NCI-H2107 treated with DMSO at 0.1 percent for 48 hours (cell line): ENCODE data around the gene ADCY2.

Experiments used
- DNase-seq: peaks from one replicate; lab custom pipeline; 2025; ENCODE audit not compliant: unreplicated experiment; lab: John Stamatoyannopoulos, UW

Gene ADCY2

DNA sequence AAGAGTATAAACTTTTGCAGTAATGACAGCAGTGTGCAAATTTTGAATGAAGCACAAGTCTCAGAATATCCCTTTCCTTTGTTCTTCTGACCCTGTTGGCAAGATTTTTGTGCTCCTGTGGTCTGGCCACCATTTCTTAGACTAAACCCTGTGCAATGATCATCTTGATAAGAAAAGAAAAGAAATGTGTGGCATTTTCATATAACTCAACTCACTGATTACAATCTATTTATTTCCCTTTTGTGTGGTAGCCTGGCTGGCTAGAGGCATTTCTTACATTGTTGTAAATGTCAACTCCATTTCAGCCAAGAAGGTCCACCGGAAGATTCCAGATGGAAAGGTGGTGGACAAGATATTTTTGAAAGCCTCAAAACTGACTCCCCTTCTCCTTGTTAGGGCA, 41.9 kb downstream of the ADCY2 start:
- no peak for DNase-seq

DNA sequence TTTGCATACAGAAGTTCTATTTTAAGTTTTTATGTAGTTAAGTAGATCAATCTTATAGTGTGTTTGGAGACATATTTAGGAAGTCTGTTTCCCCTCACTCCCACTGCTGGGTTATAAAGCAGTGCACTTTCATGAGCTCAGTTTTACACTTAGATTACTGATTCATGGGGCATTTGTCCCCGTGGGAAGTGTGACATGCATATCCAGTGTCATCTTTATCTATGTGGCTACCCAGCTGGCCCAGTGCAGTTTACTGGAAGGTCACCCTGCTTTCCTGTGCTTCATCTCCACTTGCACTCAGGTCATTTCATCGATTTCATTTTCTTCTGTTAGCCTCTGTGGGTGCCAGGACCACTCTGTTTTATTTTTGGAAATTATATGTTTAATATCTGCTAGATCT, 49.1 kb downstream of the ADCY2 start:
- DNase-seq, result no peak

DNA sequence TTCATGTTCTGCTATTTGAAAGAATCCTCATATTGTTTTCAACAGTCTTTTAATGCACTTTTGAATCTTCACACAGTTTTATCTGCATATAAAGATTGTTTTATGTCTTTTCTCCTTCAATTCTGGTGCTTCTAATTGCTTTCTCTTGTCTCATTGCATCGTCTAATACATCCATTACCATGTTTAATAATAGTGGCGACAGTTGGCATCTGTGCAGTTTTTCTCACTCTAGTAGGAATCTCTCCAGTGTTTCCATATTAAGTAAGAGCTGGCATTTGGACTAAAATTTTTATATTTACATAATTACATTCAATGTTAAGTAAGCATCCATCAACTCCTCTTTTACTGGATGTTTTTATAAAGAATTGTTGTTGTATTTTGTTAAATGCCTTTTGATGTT, 49.9 kb downstream of the ADCY2 start:
- no peak for DNase-seq

DNA sequence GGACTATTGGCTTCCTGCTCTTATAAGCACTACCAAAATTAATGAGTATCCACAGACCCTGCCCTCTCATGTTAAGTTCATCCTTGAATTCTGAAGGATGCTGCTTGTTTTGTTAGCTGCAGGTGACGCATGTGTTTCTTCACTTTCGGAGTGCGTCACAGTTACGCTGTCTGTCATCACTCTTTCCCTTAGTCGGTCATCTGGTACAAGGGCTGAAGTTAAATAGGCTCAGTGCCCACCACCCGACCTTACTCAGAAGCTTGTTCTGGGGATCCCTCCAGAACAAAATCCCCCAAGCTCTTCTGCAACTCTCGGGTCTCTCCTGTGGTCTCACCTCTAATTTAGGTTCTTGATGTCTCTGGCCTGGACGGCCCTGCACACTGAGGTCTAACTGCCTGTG, 51.0 kb downstream of the ADCY2 start:
- no peak for DNase-seq

DNA sequence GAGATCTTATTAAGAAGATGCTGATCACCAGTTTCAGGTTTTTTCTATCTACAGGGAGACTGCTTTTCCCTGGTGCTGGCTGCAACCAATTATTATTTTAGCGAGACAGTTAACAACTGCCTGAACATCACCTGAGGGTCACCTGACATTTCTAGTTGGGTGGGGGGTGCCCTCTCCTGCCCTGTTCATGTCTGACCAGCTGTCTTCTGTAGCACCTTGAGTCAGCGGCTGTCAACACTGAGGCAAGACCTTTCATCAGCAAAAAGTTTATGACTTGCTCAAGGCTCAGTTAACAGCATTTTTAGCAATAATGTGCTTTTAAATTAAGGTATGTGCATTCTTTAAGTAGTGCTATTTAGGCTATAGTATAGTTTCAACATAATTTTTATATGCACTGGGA, 58.0 kb downstream of the ADCY2 start:
- DNase-seq, result no peak

DNA sequence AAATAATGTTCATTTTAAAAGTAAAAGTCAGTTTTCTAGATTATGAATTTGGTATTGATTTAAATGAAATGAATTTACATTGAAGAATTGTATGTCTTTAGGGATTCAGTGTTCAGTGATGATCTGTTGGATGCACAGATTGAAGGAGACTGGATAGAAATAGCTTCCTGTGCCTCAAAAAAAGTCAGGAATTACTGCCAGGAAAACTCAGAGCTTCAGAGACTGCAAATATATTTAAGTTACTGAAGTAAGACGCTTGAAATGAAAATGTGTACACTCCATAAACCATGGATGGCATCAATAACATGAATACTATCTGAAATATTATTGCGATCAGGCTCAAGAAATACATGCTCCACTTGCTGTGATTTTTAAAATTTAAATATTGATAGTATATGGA, 60.3 kb downstream of the ADCY2 start:
- DNase-seq, result no peak

DNA sequence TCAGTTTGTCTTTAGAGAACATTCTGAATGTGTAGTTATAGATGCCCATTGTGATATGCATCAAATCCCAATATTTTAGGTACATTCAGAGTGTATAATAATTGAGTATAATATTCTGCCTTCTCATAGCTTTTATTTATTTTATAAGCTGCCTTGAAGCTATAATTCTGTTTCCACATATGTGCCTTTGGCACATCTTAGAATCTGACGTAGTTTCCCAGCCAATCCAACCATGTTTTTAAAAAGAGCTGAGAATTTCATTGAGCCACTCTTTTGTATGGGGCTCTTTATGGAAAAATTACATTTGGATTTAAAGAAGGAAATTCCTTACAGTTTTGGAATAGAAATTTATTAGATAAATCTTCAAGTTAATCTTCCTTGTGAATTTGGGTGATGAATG, 65.4 kb downstream of the ADCY2 start:
- DNase-seq, result no peak

DNA sequence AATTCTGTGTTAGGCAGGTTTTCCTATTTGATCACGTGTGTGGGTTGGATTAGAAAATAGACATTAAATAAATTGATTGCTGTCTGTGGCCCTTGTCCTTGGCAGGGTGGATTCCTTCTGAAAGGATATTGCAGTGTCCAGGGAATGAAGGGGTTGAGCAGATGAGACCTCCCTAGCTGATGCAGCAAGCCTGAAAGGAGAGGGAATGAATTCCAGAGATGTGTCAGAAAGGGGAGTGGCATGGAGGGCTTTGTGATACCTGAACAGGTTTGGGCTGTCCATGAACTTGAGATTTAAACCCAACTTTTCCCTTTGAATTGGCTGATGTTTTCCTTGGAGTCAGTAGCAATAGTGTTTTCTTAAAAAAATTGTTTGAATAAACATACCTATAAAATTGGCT, 66.8 kb downstream of the ADCY2 start:
- DNase-seq, result no peak

DNA sequence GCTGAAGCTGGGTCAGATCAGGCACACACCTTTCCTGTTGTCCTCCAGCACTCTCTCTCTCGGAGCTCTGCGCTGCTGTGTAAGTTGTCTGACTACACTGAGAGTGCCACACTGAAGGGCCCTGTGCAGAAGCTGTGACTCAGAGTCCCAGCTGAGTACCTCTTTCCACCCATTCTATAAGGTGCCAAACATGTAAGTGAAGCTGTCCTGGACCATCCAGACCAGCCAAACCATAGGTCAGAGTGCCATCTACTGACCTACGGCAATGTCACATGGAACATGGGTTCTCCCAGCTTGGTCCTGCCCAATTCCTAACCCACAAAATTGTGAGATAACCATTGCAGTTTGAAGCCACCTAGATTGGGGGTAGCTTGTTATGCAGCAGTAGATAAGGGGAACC, 68.2 kb downstream of the ADCY2 start:
- no peak for DNase-seq

DNA sequence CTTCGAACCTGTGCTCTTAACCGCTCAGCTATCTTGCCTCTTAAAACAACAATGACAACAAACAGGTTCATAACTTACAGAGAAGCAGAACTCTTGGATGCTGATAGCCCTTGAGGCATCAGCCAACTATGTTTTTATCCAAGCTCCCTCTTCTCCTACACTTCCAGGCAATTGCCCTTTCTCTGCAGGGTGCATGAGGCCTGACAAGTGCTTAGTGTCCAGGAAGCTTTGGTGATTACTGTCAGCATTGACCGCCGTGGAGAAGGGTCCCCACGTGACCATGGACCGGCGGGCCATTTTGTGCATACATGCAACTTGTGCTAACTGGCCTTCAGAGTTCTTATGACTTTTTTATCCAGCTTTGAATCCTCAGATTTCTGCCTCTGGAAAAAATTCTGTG, 71.2 kb downstream of the ADCY2 start:
- no peak for DNase-seq

DNA sequence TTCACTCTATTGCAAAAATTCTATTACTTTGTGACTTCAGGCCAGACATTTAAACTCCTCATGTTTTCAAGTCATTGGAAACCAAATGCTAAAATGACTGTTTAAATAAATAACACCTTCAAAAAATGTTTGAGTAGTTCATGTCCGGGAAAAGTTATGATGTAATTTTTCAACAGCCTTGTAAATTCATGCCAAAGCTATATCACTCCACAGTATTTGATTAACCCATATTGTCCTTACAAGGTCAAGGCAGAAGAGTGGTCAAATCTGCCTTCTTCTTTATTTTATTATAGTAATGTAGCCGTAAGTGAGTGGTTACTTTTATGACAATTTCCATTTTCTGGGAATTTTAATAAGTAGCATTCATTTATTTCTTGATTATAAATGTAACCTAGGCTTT, 72.8 kb downstream of the ADCY2 start:
- no peak for DNase-seq

DNA sequence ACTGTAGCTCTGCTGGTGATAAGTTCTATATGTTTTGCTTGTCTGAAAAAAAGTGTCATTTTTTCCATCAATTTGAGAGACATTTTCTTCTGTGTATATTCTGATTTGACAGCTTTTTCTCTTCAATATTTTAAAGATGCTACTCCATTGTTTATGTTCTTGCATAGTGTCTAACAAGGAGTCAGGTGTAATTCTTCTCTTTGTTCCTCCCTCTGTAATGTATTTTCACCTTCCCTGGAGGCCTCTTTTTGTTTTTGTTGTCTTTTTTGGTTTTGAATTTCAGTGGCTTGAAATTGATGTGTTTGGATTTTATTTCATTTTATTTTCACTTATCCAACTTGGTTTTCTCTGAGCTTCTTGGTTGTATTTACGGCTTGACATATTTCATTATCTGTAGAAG, 75.8 kb downstream of the ADCY2 start:
- DNase-seq, result no peak

DNA sequence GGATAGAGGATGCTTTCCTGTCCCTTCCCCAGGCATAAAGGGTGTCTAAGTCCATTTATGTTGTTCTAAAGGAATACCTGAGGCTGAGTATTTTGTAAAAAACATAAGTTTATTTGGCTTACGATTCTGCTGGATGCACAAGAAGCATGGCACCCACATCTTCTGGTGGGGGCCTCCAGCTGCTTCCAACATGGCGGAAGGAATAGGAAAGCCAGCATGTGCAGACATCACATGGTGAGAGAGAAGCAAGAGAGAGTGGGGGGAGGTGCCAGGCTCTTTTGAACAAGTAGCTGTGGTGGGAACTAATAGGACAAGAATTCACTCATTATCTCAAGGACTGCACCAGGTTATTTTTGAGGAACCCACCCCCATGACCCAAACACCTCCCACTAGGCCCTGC, 77.2 kb downstream of the ADCY2 start:
- no peak for DNase-seq

DNA sequence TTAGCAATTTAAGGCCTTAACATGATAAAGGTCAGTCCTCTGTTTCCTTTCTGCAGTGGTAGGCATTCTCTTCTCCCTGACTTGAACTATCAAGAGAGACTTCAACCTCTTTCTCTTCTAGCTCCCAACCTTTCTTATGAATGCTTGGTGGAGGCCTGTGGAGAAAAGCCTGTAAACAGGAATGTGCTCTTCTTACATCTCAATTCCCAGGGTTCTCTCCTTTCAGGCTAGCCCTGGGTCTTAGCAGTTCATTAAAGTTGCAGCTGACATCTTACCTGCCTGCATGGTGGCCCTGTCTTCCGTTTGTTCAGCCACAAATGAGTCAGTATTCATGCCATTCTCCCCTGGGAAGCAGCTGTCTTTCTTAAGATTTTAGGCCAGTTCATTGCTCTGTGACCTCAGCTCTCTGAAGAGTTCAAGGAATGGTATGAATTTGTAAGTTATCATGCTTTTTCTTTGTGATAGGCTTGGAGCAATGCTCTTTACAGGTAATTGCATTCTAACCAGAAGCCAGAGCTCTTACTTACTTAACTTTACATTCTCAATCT, 77.8 kb downstream of the ADCY2 start:
- no peak for DNase-seq

DNA sequence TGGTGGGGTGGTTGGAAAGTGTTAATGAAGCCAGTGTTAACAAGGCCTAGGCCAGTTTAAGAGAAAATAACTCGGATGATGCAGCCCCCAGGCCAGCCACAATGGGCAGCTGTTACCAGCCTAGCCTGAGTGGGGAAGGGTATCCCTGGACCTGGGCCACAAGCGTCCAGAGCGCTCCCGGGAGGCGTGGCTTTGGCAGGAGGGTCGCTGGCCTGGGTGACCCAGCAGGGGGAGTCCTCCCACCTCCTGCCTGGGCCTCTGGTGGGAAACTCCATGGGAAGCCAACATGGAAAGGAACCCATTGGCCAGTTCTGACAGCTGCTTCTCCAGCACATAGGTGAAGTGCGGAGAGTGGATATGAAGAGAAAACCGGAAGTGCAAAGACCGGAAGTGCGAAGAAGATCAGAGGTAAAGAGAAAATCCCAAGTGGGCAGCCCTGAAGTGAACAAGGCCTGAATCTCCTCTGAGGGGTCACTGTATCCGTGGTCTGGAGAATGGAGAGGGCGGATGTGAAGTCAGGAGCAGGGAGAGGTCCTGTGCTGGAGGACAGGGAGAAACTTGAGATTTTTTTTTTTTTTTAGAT, 79.0 kb downstream of the ADCY2 start:
- no peak for DNase-seq

DNA sequence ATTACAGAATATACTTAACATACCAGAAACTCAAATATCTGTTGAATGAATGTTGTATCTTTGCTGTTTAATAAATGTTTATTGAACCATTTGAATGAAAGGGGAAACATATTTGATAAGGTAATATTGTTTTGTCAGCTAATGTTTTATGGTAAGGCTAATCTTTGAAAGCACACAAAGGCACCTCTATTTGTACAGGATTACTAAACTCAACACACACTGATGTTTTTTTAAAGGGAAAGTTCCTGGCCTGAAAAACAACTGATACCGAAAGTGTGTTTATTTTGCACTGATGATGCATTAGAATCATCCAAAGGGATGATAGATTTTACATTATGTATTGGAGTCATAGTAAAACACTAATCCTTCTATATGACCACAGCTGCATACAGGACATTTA, 82.5 kb downstream of the ADCY2 start:
- DNase-seq, result no peak

DNA sequence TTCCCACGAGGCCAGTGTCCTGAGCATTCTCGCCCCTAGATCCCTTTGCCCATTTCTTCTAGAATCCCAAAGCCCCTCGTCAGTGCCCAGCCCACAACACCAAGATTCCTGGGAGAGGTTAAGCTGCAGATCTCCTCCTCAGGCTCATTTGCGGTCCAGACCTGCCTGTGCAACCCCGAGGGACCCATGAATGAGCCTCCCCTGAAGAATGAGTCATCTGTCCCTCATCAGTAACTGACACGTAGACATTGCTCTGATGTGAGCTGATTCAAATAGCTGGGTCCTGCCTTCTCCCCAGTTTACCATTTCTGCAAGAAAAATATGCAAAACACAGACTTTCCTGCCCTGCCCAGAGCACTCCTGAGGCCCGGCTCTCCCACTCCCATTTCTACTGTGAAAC, 92.8 kb downstream of the ADCY2 start:
- no peak for DNase-seq

DNA sequence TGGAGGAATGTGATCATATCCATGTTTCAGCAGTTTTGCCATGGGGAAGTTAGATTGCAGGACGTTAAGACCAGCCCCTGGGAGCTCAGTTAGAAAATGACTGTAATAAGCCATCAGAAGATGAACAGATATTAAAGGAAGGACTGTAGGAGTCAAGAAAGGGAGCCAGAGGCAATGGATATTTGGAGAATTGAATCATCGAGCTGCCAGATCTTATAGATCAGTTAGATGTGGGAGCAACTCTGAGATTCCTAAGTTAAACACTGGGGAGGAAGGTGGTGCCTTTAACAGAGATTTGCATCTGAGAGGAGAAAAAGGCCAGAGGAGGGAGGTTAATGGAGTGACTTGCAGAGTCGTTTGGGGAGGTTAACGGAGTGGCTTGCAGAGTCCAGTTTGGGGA, 96.4 kb downstream of the ADCY2 start:
- DNase-seq, result no peak

DNA sequence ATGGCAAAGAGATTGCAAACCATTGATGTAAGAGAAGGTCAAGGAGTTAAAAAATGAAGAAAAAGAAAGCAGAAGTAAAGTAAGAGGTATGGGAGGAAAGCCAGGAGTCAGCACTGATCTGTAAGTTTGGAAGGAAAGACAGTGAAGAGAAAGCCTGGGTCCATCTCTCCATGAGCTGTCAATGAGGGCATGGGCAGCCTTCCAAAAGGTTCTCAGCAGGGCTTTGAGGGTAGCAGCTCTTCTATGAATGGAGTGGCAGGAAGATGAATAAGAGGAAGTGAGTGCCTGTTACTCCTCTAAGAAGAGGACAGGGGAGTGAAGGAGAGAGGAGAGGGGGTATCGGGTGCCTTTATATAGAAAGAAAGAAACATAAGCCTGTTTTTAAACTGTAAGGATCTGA, 97.1 kb downstream of the ADCY2 start:
- DNase-seq, result peak; percentile 37

DNA sequence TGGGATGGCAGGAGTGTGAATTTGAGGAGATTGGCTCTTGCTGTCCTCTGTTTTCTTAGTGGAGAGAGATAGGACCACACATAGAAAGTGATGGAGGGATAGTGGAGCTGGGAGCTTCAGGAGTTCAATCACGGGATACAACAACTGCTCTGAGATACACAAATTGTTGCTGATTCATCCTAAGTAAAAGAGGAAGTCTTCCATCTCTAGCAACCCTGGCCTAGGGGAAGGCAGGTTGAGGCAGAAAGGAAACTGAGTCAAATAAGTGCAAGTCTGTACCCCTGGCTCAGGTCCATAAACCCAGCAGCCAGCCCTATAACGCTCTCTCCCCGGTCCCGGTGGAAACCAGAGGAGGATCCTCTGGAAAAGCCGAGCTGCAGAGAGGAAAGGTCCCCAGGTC, 97.7 kb downstream of the ADCY2 start:
- no peak for DNase-seq

DNA sequence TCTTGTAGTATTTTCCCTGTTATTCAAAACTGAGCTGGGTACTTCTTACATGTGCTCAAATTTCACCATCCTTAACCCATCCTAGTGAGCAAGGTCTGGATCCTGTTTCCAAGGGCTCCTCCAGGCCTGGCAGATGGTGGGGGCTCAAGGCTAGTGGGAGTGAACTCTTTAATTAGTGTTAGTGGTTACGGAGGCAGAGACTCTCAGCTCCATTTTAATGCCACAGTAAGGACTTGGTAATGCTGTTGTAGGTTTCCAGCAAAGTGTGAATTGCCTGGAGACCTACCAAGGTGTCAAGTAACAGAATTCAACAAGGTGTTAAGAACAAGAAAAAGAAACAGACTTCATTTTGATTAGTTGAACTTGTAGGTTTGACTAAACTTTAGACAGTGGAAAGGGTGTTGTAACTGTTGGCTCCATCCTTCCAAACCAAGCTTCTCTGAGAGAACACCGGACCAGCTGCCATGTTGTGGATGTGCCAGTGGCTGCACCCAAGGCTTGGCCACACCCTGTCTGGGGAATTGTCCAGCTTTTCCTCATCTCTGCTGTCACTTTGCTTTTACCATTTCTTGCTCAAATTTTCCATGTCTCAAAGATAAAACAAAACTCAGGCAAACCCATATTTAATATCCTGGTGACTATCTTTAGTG, 98.7 kb downstream of the ADCY2 start:
- DNase-seq, result peak; percentile 82

DNA sequence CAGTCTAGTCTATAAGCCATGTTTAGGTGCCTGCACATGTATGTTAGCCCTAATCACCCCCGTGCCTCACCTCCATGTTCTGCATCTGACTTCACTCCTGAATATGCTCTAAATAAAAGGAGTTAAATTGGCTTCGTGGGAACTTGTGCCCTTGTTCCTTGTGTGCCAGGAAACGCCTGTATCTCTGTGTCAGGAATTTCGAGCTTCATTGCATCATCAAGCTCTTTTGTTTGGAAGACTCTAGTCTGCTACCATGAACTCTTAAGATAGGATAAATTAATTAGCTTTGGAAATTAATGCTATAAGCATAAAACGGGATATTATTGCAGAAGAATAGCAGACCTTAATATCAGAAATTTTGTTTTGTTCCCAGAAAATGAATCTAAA, 99.2 kb downstream of the ADCY2 start:
- DNase-seq, result no peak

DNA sequence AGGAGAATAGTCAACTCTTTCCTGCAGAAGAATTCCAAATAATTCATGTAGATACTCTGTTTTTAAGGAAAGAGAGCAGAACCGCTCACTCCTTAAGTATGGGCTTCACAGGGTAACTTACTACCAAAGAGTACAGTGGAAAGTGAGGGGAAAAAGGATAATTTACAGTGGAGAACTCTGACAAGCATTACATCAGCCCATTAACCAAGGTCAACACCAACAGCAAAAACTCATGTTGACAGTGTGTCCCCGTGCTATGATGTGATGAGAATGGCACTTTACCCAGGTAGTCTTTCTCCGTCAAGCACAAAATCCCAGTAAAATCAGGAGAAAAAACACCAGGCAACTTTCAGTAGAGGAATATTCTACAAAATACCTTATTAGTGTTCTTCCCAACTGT, 104.3 kb downstream of the ADCY2 start:
- DNase-seq, result no peak
